Measurements from ENCODE around the gene RPL9.

- TF ChIP-seq POLR2A (IDR thresholded peaks at IDR 0.05): no peak
- TF ChIP-seq CTCF (IDR thresholded peaks at IDR 0.05): no peak
These were observed 5.0 kb downstream of the RPL9 start for GRCh38 chr4:39453738-39454137.
